CD4-positive, alpha-beta T cell (primary cell): Measurements from ENCODE around the gene CMIP. TPM values are rescaled to one million over a fixed set of nuclear protein-coding genes. Genes with fewer than 3 reads are reported as not detected.

ENCODE experiments used
- ATAC-seq: fragments of 200-7000 bp; cut with Tn5 transposase; one replicate; pipeline ENCODE4 v1.10.0; 2022; ENCODE audit warnings: mild to moderate bottlenecking; ENCODE audit not compliant: poor library complexity
- CTCF ChIA-PET: fragments of 350-600 bp; sonication (Branson Sonifier 250); formaldehyde crosslinking; loops from one replicate; lab custom pipeline; 2021; ENCODE audit warnings: antibody characterized with exemption, inconsistent platforms; lab: Charles Lee
- POLR2A ChIA-PET: fragments of 350-600 bp; sonication (Branson Sonifier 250); formaldehyde crosslinking; loops from one replicate; lab custom pipeline; 2021; ENCODE audit warnings: antibody characterized with exemption, inconsistent platforms; lab: Charles Lee
- DNase-seq, 14 experiments: peaks; one replicate each; pipeline ENCODE4 v3.0.0-alpha.2; 2013 to 2020; ENCODE audit warnings: mixed read lengths in 2 of 14
- H3K27ac ChIP-seq, 2 donors: one replicate each; pipeline versions ENCODE4 v1.5.1 to v1.7.0; 2013; ENCODE audit warnings: low read length in 2 of 2, low read depth in 1 of 2, mild to moderate bottlenecking in 1 of 2
- H3K27me3 ChIP-seq, 2 experiments: 1 replicate in 1 of 2; 2 replicates in 1 of 2; pipeline versions ENCODE4 v1.6.1 to v1.7.0; 2013; ENCODE audit warnings: low read length in 2 of 2, control low read depth in 1 of 2, mild to moderate bottlenecking in 1 of 2, moderate library complexity in 1 of 2; ENCODE audit not compliant: insufficient read depth in 2 of 2, control insufficient read depth in 1 of 2
- H3K36me3 ChIP-seq: one replicate; pipeline ENCODE4 v1.6.1; 2013; ENCODE audit warnings: low read length, control low read depth; ENCODE audit not compliant: insufficient read depth
- H3K4me1 ChIP-seq: one replicate; pipeline ENCODE4 v1.6.1; 2013; ENCODE audit warnings: low read length, control low read depth; ENCODE audit not compliant: insufficient read depth
- H3K4me3 ChIP-seq: one replicate; pipeline ENCODE4 v1.5.1; 2013; ENCODE audit warnings: mild to moderate bottlenecking, low read length, moderate library complexity
- H3K9me3 ChIP-seq, 2 experiments: 1 replicate in 1 of 2; 2 replicates in 1 of 2; pipeline versions ENCODE4 v1.6.1 to v1.7.0; 2013; ENCODE audit warnings: low read length in 2 of 2, mild to moderate bottlenecking in 2 of 2, control low read depth in 1 of 2, moderate library complexity in 1 of 2; ENCODE audit not compliant: control insufficient read depth in 1 of 2, insufficient read depth in 1 of 2
- H3K27ac Mint-ChIP-seq: one replicate; pipeline ENCODE4 v1.8.0; 2020; ENCODE audit warnings: mixed read lengths
- H3K27me3 Mint-ChIP-seq: one replicate; pipeline ENCODE4 v1.8.0; 2021; ENCODE audit warnings: mixed read lengths
- H3K36me3 Mint-ChIP-seq: one replicate; pipeline ENCODE4 v1.8.0; 2021; ENCODE audit warnings: low read depth, mixed read lengths
- H3K4me1 Mint-ChIP-seq: one replicate; pipeline ENCODE4 v1.8.0; 2021; ENCODE audit warnings: low read depth, mixed read lengths
- H3K4me3 Mint-ChIP-seq: one replicate; pipeline ENCODE4 v1.8.0; 2020; ENCODE audit warnings: mild to moderate bottlenecking, mixed read lengths
- H3K9me3 Mint-ChIP-seq: one replicate; pipeline ENCODE4 v1.8.0; 2020; ENCODE audit warnings: mixed read lengths
- CTCF ChIP-seq: fragments of 200-600 bp; IDR thresholded peaks from one replicate; pipeline ENCODE4 v1.8.0; 2022; ENCODE audit warnings: antibody characterized with exemption, mild to moderate bottlenecking
- intact Hi-C, 2 experiments: fragments of 100-400 bp; cut with DNase I in 1 of 2; cut with micrococcal nuclease in 1 of 2; formaldehyde crosslinking; loops; one replicate each; pipeline versions ENCODE4 v1.15.1 to v1.9.0; 2023 to 2025; cut with DNase I, micrococcal nuclease
- total RNA-seq, 174 experiments: library from RNA in 2 of 174; stranded (reverse) in 2 of 174; gene quantifications; one replicate each; pipeline ENCODE4 v1.2.3 and lab custom pipeline; 2021 to 2026

The CMIP gene
- total RNA-seq, 2 experiments from 2014 or later: 33.5 to 35.3 TPM

GRCh38 chr16:81713796-81714195 lies 269.2 kb downstream of the CMIP start:
- no peaks in the 10 kb centered on the region for H3K27me3 Mint-ChIP-seq
- ChIA-PET CTCF (interaction anchor here (0.8 to 1.1 kb wide), 2 partner anchors 10 to 309 kb away, joined by 3 to 4 read pairs; no protein-coding TSS in a partner anchor), POLR2A (no interaction called here)
- H3K27ac ChIP-seq: no peak overlapping the region
- no peak overlapping the region for H3K27ac Mint-ChIP-seq
- no peak overlapping the region for H3K4me3 Mint-ChIP-seq
- H3K27me3 ChIP-seq: no peaks in the 10 kb centered on the region
- DNase-seq (no peak), ATAC-seq (no peak)
- intact Hi-C loops: no loop called here
- no peak overlapping the region for H3K4me3 ChIP-seq
- peaks cover 46% of the 10 kb centered on the region for H3K4me1 ChIP-seq
- peaks cover 2% of the 10 kb centered on the region for H3K36me3 ChIP-seq
- H3K9me3 Mint-ChIP-seq: no peaks in the 10 kb centered on the region
- TF ChIP-seq CTCF: no peak
- peaks cover 14% of the 10 kb centered on the region for H3K36me3 Mint-ChIP-seq
- peaks cover 41% of the 10 kb centered on the region for H3K4me1 Mint-ChIP-seq
- no peaks in the 10 kb centered on the region for H3K9me3 ChIP-seq

- POLR2A ChIA-PET: interaction anchor here (0.6 to 1.3 kb wide), 6 partner anchors 10 to 708 kb away, joined by 3 to 4 read pairs (median 3); partner anchors contain the start of genes CENPN and CMC2
- no peak overlapping the region for H3K4me3 ChIP-seq
- peaks cover 10% of the 10 kb centered on the region for H3K36me3 Mint-ChIP-seq
- no peak for ATAC-seq
- no peaks in the 10 kb centered on the region for H3K27me3 Mint-ChIP-seq
- no peak for DNase-seq
- CTCF ChIA-PET: interaction anchor here (1.8 kb wide), 1 partner anchor 92 kb away, joined by 6 read pairs; no protein-coding TSS in a partner anchor
- peak overlapping the region; percentile 83 for H3K27ac Mint-ChIP-seq
- H3K27me3 ChIP-seq: no peaks in the 10 kb centered on the region
- intact Hi-C loops: no loop called here
- no peaks in the 10 kb centered on the region for H3K9me3 ChIP-seq
- peaks cover 49% of the 10 kb centered on the region for H3K4me1 Mint-ChIP-seq
- peak overlapping the region; percentile 20 for H3K4me3 Mint-ChIP-seq
- no peaks in the 10 kb centered on the region for H3K9me3 Mint-ChIP-seq
- no peak overlapping the region for H3K27ac ChIP-seq
- H3K4me1 ChIP-seq: peaks cover 51% of the 10 kb centered on the region
- TF ChIP-seq CTCF: no peak
- H3K36me3 ChIP-seq: no peaks in the 10 kb centered on the region
These were observed 270.0 kb downstream of the CMIP start for GRCh38 chr16:81714583-81714982.

DNA sequence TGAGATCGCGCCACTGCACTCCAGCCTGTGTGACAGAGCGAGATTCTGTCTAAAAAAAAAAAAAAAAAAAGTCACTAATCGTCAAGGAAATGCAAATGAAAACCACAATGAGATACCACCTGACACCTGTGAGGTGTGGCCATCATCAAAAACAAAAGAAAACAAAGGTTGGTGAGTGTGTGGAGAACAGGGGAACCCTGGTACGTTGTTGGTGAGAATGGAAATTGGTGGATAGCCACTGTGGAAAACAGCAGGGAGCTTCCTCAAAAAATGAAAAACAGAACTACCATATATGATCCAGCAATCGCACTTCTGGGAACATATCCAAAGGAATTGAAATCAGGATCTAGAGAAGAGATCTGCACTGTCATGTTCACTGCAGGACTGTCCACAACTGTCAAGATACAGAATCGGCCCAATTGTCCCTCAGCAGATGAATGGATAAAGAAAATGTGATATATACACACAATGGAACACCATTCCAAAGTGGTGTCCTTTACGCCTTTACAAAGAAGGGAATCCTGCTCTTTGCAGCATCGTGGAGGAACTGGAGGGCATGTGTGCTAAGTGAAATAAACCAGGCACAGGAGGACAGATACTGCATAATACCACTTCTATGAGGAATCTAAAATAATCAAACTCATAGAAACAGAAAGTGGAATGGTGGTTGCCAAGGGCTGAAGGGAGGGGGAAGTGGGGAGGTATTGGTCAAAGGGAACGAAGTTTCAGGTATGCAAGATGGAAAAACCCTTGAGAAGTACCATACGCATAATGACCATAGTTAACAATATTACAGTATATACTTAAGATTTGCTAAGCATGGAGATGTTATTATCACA lies 271.0 kb downstream of the CMIP start:
- peaks cover 54% of the 10 kb centered on the region for H3K4me1 ChIP-seq
- ATAC-seq (peak; percentile 67), DNase-seq (peak in 7 of 14 experiments; percentile 14 to 87 (median 36))
- peak overlapping the region in 1 of 2 donors; percentile 18 for H3K27ac ChIP-seq
- peak overlapping the region; percentile 31 for H3K4me3 ChIP-seq
- Mint-ChIP-seq H3K4me3 (peak overlapping the region; percentile 51), H3K27me3 (no peaks in the 10 kb centered on the region), H3K36me3 (peaks cover 10% of the 10 kb centered on the region), H3K27ac (peak overlapping the region; percentile 83), H3K4me1 (peaks cover 51% of the 10 kb centered on the region), H3K9me3 (no peaks in the 10 kb centered on the region)
- POLR2A ChIA-PET: interaction anchor here (0.7 to 1.3 kb wide), 5 partner anchors 9 to 272 kb away, joined by 3 to 4 read pairs (median 3); no protein-coding TSS in a partner anchor
- no peak for TF ChIP-seq CTCF
- no peaks in the 10 kb centered on the region for H3K9me3 ChIP-seq
- no peaks in the 10 kb centered on the region for H3K27me3 ChIP-seq
- H3K36me3 ChIP-seq: no peaks in the 10 kb centered on the region
- CTCF ChIA-PET: interaction anchor here (1.0 to 1.8 kb wide), 2 partner anchors 15 to 93 kb away, joined by 4 to 6 read pairs; no protein-coding TSS in a partner anchor
- intact Hi-C loops: loop anchor here in 1 of 2 experiments (5.0 kb wide), 1 partner anchor 83 kb away; no protein-coding TSS in a partner anchor
